Mesodermal cell (in vitro differentiated cells): ENCODE measurements around the gene MRI1.

Source experiments
- H3K27ac ChIP-seq: 2 replicates; pipeline ENCODE4 v1.7.0; 2013; ENCODE audit warnings: mild to moderate bottlenecking, low read depth, low read length, moderate library complexity; ENCODE audit not compliant: severe bottlenecking
- H3K36me3 ChIP-seq: 2 replicates; pipeline ENCODE4 v1.7.1; 2013; ENCODE audit warnings: mild to moderate bottlenecking, low read length, moderate library complexity; ENCODE audit not compliant: control insufficient read depth, insufficient read depth
- H3K4me1 ChIP-seq: one replicate; pipeline ENCODE4 v1.7.1; 2013; ENCODE audit warnings: mild to moderate bottlenecking, low read length; ENCODE audit not compliant: insufficient read depth, control insufficient read depth, poor library complexity, severe bottlenecking
- H3K4me3 ChIP-seq: 2 replicates; pipeline ENCODE4 v1.7.0; 2013; ENCODE audit warnings: low read length, control low read depth, mild to moderate bottlenecking; ENCODE audit not compliant: insufficient read depth, poor library complexity, severe bottlenecking; ENCODE audit errors: extremely low read depth
- H3K9me3 ChIP-seq: 2 replicates; pipeline ENCODE4 v1.7.1; 2013; ENCODE audit warnings: mild to moderate bottlenecking, low read length, moderate library complexity; ENCODE audit not compliant: control insufficient read depth
- WGBS, 2 experiments: methylation state at CpG; one replicate each; pipeline ENCODE4 v1.1.5; 2013; ENCODE audit warnings: missing lambda C conversion rate in 2 of 2; ENCODE audit not compliant: insufficient coverage in 2 of 2; 5-methylcytosine and 5-hydroxymethylcytosine counted together

Gene MRI1

GRCh38 chr19:13807421-13808021 is 43.2 kb downstream of the MRI1 start:
- H3K9me3 ChIP-seq = no peaks in the 10 kb centered on the region
- H3K27ac ChIP-seq = no peak overlapping the region
- H3K4me3 ChIP-seq = no peak overlapping the region
- no peaks in the 10 kb centered on the region for H3K4me1 ChIP-seq
- peaks cover 71% of the 10 kb centered on the region for H3K36me3 ChIP-seq
- 87 to 90% methylated on average over 1 to 3 of the region's 3 CpGs for WGBS, 2 experiments

GRCh38 chr19:13808856-13809255 is 44.5 kb downstream of the MRI1 start:
- Histone ChIP-seq H3K9me3 (no peaks in the 10 kb centered on the region), H3K4me3 (no peak overlapping the region), H3K4me1 (no peaks in the 10 kb centered on the region), H3K27ac (no peak overlapping the region), H3K36me3 (peaks cover 80% of the 10 kb centered on the region)
- 97% methylated on average over 24 to 34 of the region's 34 CpGs for WGBS, 2 experiments

DNA sequence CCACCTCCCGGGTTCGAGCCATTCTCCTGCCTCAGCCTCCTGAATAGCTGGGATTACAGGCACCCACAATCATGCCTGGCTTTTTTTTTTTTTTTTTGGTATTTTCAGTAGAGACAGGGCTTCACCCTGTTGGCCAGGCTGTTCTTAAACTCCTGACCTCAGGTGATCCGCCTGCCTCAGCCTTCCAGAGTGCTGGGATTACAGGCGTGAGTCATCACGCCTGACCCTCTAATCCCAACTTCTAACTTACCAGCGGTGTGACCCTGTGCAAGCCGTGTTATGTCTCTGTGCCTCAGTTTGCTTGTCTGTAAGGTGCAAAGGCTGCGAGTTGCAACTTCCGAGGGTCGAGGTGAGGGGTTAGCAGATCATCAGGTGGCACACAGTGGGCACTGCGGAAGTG is 48.2 kb downstream of the MRI1 start:
- 97% methylated on average over 11 of the region's 11 CpGs for WGBS, 2 experiments
- Histone ChIP-seq H3K4me3 (no peak overlapping the region), H3K27ac (no peak overlapping the region), H3K4me1 (no peaks in the 10 kb centered on the region), H3K9me3 (no peaks in the 10 kb centered on the region), H3K36me3 (peaks cover 84% of the 10 kb centered on the region)

DNA sequence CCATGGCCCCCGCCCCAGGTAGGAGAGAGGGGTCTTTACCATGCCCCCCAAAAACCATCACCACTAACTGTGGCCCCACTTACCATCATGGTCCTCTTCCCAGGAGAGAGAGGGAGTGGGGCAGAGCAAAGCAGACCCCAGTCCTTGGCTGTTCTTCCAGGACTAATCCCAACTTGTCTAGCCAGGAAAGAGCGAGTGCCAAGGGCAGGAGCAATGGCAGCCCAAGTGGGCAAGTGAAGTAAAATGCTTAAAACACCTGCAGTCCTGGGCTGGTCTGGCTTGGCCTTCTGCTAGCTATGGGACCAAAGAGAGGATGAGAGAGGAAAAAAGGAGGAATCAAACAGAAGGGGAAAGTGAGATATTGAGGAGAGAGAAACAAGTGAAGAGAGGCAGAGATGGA is 48.8 kb downstream of the MRI1 start:
- H3K36me3 ChIP-seq = peaks cover 82% of the 10 kb centered on the region
- H3K27ac ChIP-seq = no peak overlapping the region
- no peaks in the 10 kb centered on the region for H3K9me3 ChIP-seq
- WGBS, 2 experiments = 100% methylated on average over 1 of the region's 2 CpGs; no CpG with 5 or more reads in 1 of the 2 experiments
- H3K4me1 ChIP-seq = no peaks in the 10 kb centered on the region
- no peak overlapping the region for H3K4me3 ChIP-seq

DNA sequence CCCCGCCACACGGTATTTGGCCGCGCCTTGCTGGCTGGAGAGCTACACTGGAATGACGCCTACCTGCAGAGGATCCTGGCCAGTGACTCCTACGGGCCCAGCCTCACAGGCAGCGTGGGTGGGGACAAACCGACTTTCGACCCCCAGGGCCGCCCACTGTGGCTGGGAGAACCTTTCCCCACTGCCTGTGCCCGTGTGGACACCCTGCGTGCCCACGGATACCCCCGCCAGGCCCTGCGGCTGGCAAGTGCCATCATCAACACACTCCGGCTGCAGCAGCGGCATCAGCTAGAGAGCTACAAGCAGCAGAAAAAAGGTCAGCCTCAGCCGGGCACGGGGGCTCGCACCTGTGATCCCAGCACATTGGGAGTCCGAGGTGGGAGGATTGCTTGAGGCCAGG is 50.2 kb downstream of the MRI1 start:
- H3K4me1 ChIP-seq = no peaks in the 10 kb centered on the region
- 97% methylated on average over 18 to 20 of the region's 21 CpGs for WGBS, 2 experiments
- H3K4me3 ChIP-seq = no peak overlapping the region
- no peak overlapping the region for H3K27ac ChIP-seq
- H3K36me3 ChIP-seq = peaks cover 78% of the 10 kb centered on the region
- H3K9me3 ChIP-seq = no peaks in the 10 kb centered on the region

DNA sequence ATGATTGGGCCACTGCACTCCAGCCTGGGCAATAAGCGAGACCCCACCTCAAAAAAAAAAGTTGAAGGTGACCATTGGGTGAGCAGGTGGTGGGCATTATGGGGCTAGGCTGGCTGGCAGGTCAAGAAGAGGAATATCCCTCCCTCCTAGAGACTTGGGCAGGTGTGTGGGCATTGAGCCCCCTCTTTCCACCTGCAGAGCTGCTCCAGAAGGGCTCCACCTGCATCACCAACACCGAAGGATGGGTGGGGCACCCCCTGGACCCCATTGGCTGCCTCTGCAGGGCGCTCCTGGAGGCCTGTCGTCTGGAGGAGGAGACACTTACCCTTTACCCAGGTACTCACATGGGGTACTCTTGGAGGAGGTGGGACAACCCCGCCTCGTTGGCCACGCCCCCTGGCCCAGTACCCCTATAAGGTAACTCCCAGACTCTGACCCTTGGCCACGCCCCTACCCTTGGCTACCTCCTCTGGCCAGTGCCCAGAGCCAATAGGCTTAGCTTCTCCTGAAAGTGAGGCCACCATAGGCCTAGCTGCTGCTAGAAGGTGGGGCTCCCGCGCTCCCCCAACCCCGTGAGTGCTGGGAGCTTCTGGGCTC is 52.8 kb downstream of the MRI1 start:
- Histone ChIP-seq H3K9me3 (no peaks in the 10 kb centered on the region), H3K4me1 (no peaks in the 10 kb centered on the region), H3K4me3 (no peak overlapping the region), H3K27ac (no peak overlapping the region), H3K36me3 (peaks cover 81% of the 10 kb centered on the region)
- 72 to 80% methylated on average over 6 to 10 of the region's 11 CpGs for WGBS, 2 experiments

DNA sequence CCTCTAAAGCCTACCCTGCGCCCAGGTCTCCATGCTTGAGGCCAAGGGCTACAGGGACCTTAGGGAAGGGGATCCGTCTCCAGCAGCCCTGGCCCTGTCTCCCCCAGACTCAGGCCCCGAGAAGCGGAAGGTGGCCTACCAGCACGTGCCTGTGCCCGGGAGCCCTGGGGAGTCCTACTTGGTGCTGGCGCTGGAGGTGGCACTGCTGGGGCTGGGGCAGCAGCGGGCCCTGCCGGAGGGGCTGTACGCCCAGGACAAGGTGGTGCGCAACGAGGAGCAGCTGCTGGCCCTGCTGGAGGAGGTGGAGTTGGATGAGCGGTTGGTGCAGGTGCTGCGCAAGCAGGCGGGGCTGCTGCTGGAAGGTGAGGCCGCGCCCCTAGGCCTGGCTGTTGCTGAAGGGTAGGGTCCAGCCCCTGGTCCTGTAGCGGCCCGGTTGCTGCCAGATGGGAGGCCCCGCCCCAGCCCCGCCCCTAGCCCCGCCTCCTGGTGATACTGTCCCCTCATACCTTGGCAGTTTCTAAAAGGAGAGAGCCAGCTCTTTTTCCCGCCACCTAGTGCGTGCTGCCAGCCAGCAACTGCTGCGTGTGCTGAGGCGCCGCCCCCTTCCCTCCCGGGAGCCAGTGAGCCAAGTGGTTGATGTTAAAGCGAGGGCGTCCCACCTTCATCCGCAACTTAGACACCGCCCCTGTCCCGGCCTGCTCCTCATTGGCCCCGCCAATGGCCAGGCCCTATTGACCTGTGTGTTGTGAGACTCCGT is 53.5 kb downstream of the MRI1 start:
- Histone ChIP-seq H3K27ac (no peak overlapping the region), H3K4me1 (no peaks in the 10 kb centered on the region), H3K9me3 (no peaks in the 10 kb centered on the region), H3K4me3 (no peak overlapping the region), H3K36me3 (peaks cover 83% of the 10 kb centered on the region)
- 66 to 76% methylated on average over 28 to 32 of the region's 35 CpGs for WGBS, 2 experiments

DNA sequence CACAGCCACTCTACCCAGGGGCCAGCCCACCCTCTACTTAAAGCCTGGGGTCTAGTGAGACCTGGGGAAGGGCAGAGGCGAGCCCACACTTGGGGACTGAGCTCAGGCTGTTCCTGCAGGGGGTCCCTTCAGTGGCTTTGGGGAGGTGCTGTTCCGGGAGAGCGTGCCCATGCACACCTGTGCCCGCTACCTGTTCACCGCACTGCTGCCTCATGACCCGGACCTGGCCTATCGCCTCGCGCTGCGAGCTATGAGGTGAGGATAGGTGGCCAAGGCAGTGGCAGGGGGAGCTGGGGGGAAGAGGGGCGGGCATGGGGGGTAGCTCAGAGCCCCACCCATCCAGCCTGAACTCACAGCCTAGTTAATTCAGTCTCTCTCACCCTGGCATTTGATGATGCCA is 54.9 kb downstream of the MRI1 start:
- H3K4me1 ChIP-seq = no peaks in the 10 kb centered on the region
- no peak overlapping the region for H3K27ac ChIP-seq
- H3K9me3 ChIP-seq = no peaks in the 10 kb centered on the region
- peaks cover 82% of the 10 kb centered on the region for H3K36me3 ChIP-seq
- 100% methylated on average over 3 to 5 of the region's 11 CpGs for WGBS, 2 experiments
- H3K4me3 ChIP-seq = no peak overlapping the region

GRCh38 chr19:13821292-13821691 is 57.0 kb downstream of the MRI1 start:
- H3K9me3 ChIP-seq = no peaks in the 10 kb centered on the region
- 90 to 95% methylated on average over 2 of the region's 2 CpGs for WGBS, 2 experiments
- H3K27ac ChIP-seq = no peak overlapping the region
- peaks cover 82% of the 10 kb centered on the region for H3K36me3 ChIP-seq
- no peak overlapping the region for H3K4me3 ChIP-seq
- no peaks in the 10 kb centered on the region for H3K4me1 ChIP-seq

DNA sequence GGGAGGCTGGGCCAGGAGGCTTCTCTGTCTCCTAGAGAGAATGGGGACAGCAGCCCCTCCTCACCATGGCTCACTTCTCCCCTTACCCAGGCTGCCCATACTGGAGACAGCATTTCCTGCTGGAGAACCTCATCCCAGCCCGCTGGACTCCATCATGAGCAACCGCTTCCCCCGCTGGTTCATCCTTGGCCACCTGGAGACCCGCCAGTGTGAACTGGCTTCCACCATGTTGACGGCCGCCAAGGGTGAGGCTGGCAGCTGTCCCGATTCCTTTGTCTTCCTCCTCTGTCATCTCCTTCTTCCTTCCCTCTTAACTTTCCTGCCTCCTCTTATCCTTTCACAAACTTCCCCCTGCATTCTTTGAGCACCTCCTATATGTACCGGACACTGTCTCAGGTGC is 58.9 kb downstream of the MRI1 start:
- Histone ChIP-seq H3K4me1 (no peaks in the 10 kb centered on the region), H3K27ac (no peak overlapping the region), H3K36me3 (peaks cover 81% of the 10 kb centered on the region), H3K9me3 (no peaks in the 10 kb centered on the region), H3K4me3 (no peak overlapping the region)
- WGBS, 2 experiments = 97 to 98% methylated on average over 7 of the region's 8 CpGs
